ENCODE results near the gene MTHFD2L. TPM values are rescaled to one million over a fixed set of nuclear protein-coding genes. Genes with fewer than 3 reads are reported as not detected.
"Not testable (repeated sequence)": the region's sequence is repeated elsewhere in the genome, so short reads cannot be mapped to it uniquely, and the experiment has no call there.

Gene MTHFD2L
- total RNA-seq, 1 donor from 2014 or later = 5.5 TPM

- TF ChIP-seq CTCF (conservative IDR thresholded peaks at IDR 0.05; ENCODE audit: low read depth, low read length) = no peak
- no peak for DNase-seq (ENCODE audit: low read depth)
- no peak overlapping the region for H3K4me3 ChIP-seq (ENCODE audit: low read depth, low read length)
These were observed 177.6 kb downstream of the MTHFD2L start for GRCh38 chr4:74335341-74336021.

GRCh38 chr4:74338792-74339333, 180.9 kb downstream of the MTHFD2L start:
- DNase-seq (ENCODE audit: low read depth) = no peak
- H3K4me3 ChIP-seq (ENCODE audit: low read depth, low read length) = no peak overlapping the region
- no peak for TF ChIP-seq CTCF (conservative IDR thresholded peaks at IDR 0.05; ENCODE audit: low read depth, low read length)

- no peak for DNase-seq (ENCODE audit: low read depth)
- no peak for TF ChIP-seq CTCF (conservative IDR thresholded peaks at IDR 0.05; ENCODE audit: low read depth, low read length)
- no peak overlapping the region for H3K4me3 ChIP-seq (ENCODE audit: low read depth, low read length)
These were observed 181.6 kb downstream of the MTHFD2L start for GRCh38 chr4:74339501-74339900.

GRCh38 chr4:74340421-74340820, 182.5 kb downstream of the MTHFD2L start:
- H3K4me3 ChIP-seq (ENCODE audit: low read depth, low read length); DNase-seq (ENCODE audit: low read depth): not testable (repeated sequence)

- no peak overlapping the region for H3K4me3 ChIP-seq (ENCODE audit: low read depth, low read length)
- no peak for TF ChIP-seq CTCF (conservative IDR thresholded peaks at IDR 0.05; ENCODE audit: low read depth, low read length)
- DNase-seq (ENCODE audit: low read depth) = no peak
These were observed 186.1 kb downstream of the MTHFD2L start for GRCh38 chr4:74344031-74344430.

Other genes starting within 250 kb of the MTHFD2L start
- gene PF4, start 176.1 kb upstream of the MTHFD2L start, total RNA-seq = 0.23 TPM in 1 of 2 replicates, not detected in the other
- not detected in 2 replicates for gene PPBP, start 169.9 kb upstream of the MTHFD2L start, total RNA-seq
- gene CXCL5, start 159.4 kb upstream of the MTHFD2L start, total RNA-seq = 32.3 and 79.5 TPM in 2 replicates
- 4.8 and 6.6 TPM in 2 replicates for gene CXCL3, start 119.4 kb upstream of the MTHFD2L start, total RNA-seq
- gene CXCL2, start 58.9 kb upstream of the MTHFD2L start, total RNA-seq = 17.7 and 18.6 TPM in 2 replicates
- gene EPGN, start 150.4 kb downstream of the MTHFD2L start, total RNA-seq = 1.9 and 32.6 TPM in 2 replicates
- gene EREG, start 207.0 kb downstream of the MTHFD2L start, total RNA-seq = 3.1 and 16.0 TPM in 2 replicates

Data from epithelial cell of proximal tubule (primary cell).